ENCODE measurements around the gene PIBF1.

DNA sequence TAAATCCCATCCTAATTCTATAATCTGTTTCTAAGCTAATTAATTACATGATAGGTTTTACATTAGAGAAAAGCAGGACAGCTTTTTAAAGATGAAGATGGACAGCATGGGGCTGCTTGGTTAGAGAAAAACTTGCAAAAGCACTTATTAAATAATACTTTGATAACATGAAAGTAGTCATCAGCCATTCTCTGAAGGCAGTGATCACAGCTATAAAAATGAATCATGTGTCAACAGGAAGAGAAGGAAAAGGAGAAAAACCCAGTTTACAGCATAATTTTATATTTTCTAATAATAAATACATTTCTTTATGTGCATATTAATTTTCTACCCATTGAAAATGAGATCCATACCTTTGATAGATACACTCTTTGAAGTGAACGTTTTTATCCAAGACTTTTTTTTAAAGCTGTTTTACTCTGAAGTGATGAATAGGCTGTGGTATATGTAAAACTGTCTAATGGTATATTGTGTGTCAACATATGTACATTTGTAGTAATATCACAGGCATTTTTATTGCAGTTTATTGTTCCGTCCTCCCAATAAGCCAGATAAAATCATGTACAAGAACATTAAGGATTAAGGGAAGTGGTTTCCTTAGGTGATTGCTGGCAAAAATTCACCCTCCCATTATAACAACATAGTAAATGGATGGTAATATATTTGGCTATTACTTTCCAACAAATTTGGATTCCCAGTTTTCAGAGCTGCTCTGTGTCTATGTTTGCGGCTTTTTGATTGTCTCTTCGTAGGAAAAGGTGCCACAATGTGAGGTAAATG lies 275.5 kb downstream of the PIBF1 start:
- TF ChIP-seq POLR2AphosphoS5 (IDR thresholded peaks at IDR 0.05; ENCODE audit: low read depth) (no peak), SPI1 (IDR thresholded peaks at IDR 0.05; ENCODE audit: borderline replicate concordance, low read depth) (no peak), GABPA (IDR thresholded peaks at IDR 0.05; ENCODE audit: low read depth) (no peak)
- TF ChIP-seq, protein P1, sequence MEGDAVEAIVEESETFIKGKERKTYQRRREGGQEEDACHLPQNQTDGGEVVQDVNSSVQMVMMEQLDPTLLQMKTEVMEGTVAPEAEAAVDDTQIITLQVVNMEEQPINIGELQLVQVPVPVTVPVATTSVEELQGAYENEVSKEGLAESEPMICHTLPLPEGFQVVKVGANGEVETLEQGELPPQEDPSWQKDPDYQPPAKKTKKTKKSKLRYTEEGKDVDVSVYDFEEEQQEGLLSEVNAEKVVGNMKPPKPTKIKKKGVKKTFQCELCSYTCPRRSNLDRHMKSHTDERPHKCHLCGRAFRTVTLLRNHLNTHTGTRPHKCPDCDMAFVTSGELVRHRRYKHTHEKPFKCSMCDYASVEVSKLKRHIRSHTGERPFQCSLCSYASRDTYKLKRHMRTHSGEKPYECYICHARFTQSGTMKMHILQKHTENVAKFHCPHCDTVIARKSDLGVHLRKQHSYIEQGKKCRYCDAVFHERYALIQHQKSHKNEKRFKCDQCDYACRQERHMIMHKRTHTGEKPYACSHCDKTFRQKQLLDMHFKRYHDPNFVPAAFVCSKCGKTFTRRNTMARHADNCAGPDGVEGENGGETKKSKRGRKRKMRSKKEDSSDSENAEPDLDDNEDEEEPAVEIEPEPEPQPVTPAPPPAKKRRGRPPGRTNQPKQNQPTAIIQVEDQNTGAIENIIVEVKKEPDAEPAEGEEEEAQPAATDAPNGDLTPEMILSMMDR (IDR thresholded peaks at IDR 0.05; ENCODE audit: insufficient read depth, low read length): no peak
- TF ChIP-seq, protein P2, sequence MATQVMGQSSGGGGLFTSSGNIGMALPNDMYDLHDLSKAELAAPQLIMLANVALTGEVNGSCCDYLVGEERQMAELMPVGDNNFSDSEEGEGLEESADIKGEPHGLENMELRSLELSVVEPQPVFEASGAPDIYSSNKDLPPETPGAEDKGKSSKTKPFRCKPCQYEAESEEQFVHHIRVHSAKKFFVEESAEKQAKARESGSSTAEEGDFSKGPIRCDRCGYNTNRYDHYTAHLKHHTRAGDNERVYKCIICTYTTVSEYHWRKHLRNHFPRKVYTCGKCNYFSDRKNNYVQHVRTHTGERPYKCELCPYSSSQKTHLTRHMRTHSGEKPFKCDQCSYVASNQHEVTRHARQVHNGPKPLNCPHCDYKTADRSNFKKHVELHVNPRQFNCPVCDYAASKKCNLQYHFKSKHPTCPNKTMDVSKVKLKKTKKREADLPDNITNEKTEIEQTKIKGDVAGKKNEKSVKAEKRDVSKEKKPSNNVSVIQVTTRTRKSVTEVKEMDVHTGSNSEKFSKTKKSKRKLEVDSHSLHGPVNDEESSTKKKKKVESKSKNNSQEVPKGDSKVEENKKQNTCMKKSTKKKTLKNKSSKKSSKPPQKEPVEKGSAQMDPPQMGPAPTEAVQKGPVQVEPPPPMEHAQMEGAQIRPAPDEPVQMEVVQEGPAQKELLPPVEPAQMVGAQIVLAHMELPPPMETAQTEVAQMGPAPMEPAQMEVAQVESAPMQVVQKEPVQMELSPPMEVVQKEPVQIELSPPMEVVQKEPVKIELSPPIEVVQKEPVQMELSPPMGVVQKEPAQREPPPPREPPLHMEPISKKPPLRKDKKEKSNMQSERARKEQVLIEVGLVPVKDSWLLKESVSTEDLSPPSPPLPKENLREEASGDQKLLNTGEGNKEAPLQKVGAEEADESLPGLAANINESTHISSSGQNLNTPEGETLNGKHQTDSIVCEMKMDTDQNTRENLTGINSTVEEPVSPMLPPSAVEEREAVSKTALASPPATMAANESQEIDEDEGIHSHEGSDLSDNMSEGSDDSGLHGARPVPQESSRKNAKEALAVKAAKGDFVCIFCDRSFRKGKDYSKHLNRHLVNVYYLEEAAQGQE (IDR thresholded peaks at IDR 0.05; ENCODE audit: insufficient replicate concordance, low read depth): no peak

Measured in HL-60 (cell line).